Liver (tissue), 9 donors: ENCODE measurements around the gene LRRC32. TPM values are rescaled to one million over a fixed set of nuclear protein-coding genes. Genes with fewer than 3 reads are reported as not detected.

Experiments
- DNase-seq: peaks from one replicate; pipeline ENCODE4 v3.0.0-alpha.2; 2017; ENCODE audit warnings: low spot score
- H3K27ac ChIP-seq, 2 donors: one replicate each; pipeline ENCODE4 v1.7.0; 2013; ENCODE audit warnings: inconsistent platforms in 2 of 2, low read length in 2 of 2, control low read depth in 1 of 2, low read depth in 1 of 2, mild to moderate bottlenecking in 1 of 2
- H3K27me3 ChIP-seq, 4 donors: one replicate each; pipeline versions ENCODE4 v1.6.1 to v1.7.0; 2013; ENCODE audit warnings: low read length in 3 of 4, inconsistent platforms in 1 of 4, mild to moderate bottlenecking in 1 of 4, moderate library complexity in 1 of 4; ENCODE audit not compliant: control insufficient read depth in 4 of 4, insufficient read depth in 4 of 4
- H3K36me3 ChIP-seq, 4 donors: one replicate each; pipeline versions ENCODE4 v1.6.1 to v1.7.0; 2013; ENCODE audit warnings: low read length in 3 of 4, mild to moderate bottlenecking in 3 of 4, low read depth in 1 of 4, moderate library complexity in 1 of 4; ENCODE audit not compliant: control insufficient read depth in 4 of 4, insufficient read depth in 3 of 4
- H3K4me1 ChIP-seq, 4 donors: one replicate each; pipeline versions ENCODE4 v1.6.1 to v1.7.0; 2013; ENCODE audit warnings: low read length in 3 of 4, mild to moderate bottlenecking in 3 of 4, moderate library complexity in 1 of 4; ENCODE audit not compliant: control insufficient read depth in 4 of 4, insufficient read depth in 4 of 4
- H3K4me3 ChIP-seq, 3 donors: one replicate each; pipeline versions ENCODE4 v1.6.1 to v1.7.0; 2013; ENCODE audit warnings: low read length in 3 of 3, control low read depth in 1 of 3, low read depth in 1 of 3, mild to moderate bottlenecking in 1 of 3
- H3K9ac ChIP-seq, 2 donors: one replicate each; pipeline ENCODE4 v1.7.0; 2013; ENCODE audit warnings: low read length in 2 of 2, mild to moderate bottlenecking in 2 of 2, moderate library complexity in 2 of 2, control low read depth in 1 of 2, low read depth in 1 of 2
- H3K9me3 ChIP-seq, 4 donors: one replicate each; pipeline versions ENCODE4 v1.6.1 to v1.7.0; 2013; ENCODE audit warnings: low read length in 3 of 4; ENCODE audit not compliant: control insufficient read depth in 4 of 4
- EGR1 ChIP-seq, 2 donors: IDR thresholded peaks; 2 replicates each; pipeline ENCODE4 v1.6.1; 2016 to 2018; ENCODE audit warnings: antibody characterized with exemption in 2 of 2, low read depth in 2 of 2
- FOXA1 ChIP-seq: IDR thresholded peaks from 2 replicates; pipeline ENCODE4 v1.6.1; 2016; ENCODE audit warnings: antibody characterized with exemption
- FOXA2 ChIP-seq: IDR thresholded peaks from 2 replicates; pipeline ENCODE4 v1.6.1; 2016; ENCODE audit warnings: antibody characterized with exemption
- GABPA ChIP-seq, 2 donors: IDR thresholded peaks in 1 of 2; conservative IDR thresholded peaks in 1 of 2; 2 replicates each; pipeline ENCODE4 v1.6.1; 2016; ENCODE audit warnings: antibody characterized with exemption in 2 of 2, mild to moderate bottlenecking in 1 of 2, moderate library complexity in 1 of 2
- HNF4A ChIP-seq, 2 donors: conservative IDR thresholded peaks; 2 replicates each; pipeline ENCODE4 v1.6.1; 2016; ENCODE audit warnings: antibody characterized with exemption in 2 of 2, mild to moderate bottlenecking in 2 of 2
- HNF4G ChIP-seq: IDR thresholded peaks from 2 replicates; pipeline ENCODE4 v1.6.1; 2016; ENCODE audit warnings: antibody characterized with exemption
- JUND ChIP-seq, 2 donors: IDR thresholded peaks; 2 replicates each; pipeline ENCODE4 v1.6.1; 2016; ENCODE audit warnings: antibody characterized with exemption in 2 of 2
- NR2F2 ChIP-seq: IDR thresholded peaks from 2 replicates; pipeline ENCODE4 v1.6.1; 2016; ENCODE audit warnings: antibody characterized with exemption
- RAD21 ChIP-seq, 2 donors: IDR thresholded peaks; 2 replicates each; pipeline ENCODE4 v1.6.1; 2016; ENCODE audit warnings: antibody characterized with exemption in 2 of 2, mild to moderate bottlenecking in 2 of 2
- RXRA ChIP-seq, 2 donors: IDR thresholded peaks; 2 replicates each; pipeline ENCODE4 v1.6.1; 2017 to 2018; ENCODE audit warnings: antibody characterized with exemption in 2 of 2, mild to moderate bottlenecking in 1 of 2
- SP1 ChIP-seq: IDR thresholded peaks from 2 replicates; pipeline ENCODE4 v1.6.1; 2018; ENCODE audit warnings: antibody characterized with exemption, mild to moderate bottlenecking
- TAF1 ChIP-seq: conservative IDR thresholded peaks from 2 replicates; pipeline ENCODE4 v1.6.1; 2016; ENCODE audit warnings: antibody characterized with exemption, mild to moderate bottlenecking
- YY1 ChIP-seq: IDR thresholded peaks from 2 replicates; pipeline ENCODE4 v1.6.1; 2016; ENCODE audit warnings: antibody characterized with exemption, mild to moderate bottlenecking
- WGBS: extraction: QIAGEN DNeasy Blood & Tissue Kit; methylation state at CpG from one replicate; pipeline ENCODE4 v1.1.7; 2013; 5-methylcytosine and 5-hydroxymethylcytosine counted together
- polyA plus RNA-seq, 2 donors: library from polyadenylated mRNA; stranded (reverse) in 1 of 2; unstranded in 1 of 2; fragments of 200-250 nt in 1 of 2; fragments of >200 nt in 1 of 2; fragmentation: Nextera tagmentation in 1 of 2; extraction: Ambion mirVana in 1 of 2; gene quantifications; one replicate each; pipeline versions ENCODE4 v1.2.1 to v1.2.3, GENCODE V29; 2013 to 2015
- total RNA-seq, 2 donors: library from RNA; depleted of rRNA; stranded (reverse); fragments of >200 nt; gene quantifications; one replicate each; pipeline ENCODE4 v1.2.3, GENCODE V29; 2014
- TF ChIP-seq, protein P1 (sequence below): IDR thresholded peaks from 2 replicates; pipeline ENCODE4 v1.6.1; 2016; ENCODE audit warnings: antibody characterized with exemption
- TF ChIP-seq, protein P2 (sequence below): IDR thresholded peaks from 2 replicates; pipeline ENCODE4 v1.6.1; 2016; ENCODE audit warnings: antibody characterized with exemption, mild to moderate bottlenecking
- TF ChIP-seq, protein P3 (sequence below): IDR thresholded peaks from 2 replicates; pipeline ENCODE4 v1.6.1; 2016; ENCODE audit warnings: antibody characterized with exemption
- TF ChIP-seq, protein P4 (sequence below): fragments of 150-350 bp; IDR thresholded peaks from 2 replicates; pipeline ENCODE4 v1.5.1; 2017; ENCODE audit warnings: improper control_type of control experiment, low read depth, low read length; ENCODE audit not compliant: missing input control
- TF ChIP-seq, protein P5 (sequence below): IDR thresholded peaks from 2 replicates; pipeline ENCODE4 v1.6.1; 2016; ENCODE audit warnings: antibody characterized with exemption
- donor health status: healthy.
- donor health status: healthy.
- donor health status: healthy.
- donor health status: healthy.
- donor health status: healthy.

LRRC32 gene
- total and polyA plus RNA-seq, 4 donors = 5.4 to 15.4 (median 9.3) TPM

DNA sequence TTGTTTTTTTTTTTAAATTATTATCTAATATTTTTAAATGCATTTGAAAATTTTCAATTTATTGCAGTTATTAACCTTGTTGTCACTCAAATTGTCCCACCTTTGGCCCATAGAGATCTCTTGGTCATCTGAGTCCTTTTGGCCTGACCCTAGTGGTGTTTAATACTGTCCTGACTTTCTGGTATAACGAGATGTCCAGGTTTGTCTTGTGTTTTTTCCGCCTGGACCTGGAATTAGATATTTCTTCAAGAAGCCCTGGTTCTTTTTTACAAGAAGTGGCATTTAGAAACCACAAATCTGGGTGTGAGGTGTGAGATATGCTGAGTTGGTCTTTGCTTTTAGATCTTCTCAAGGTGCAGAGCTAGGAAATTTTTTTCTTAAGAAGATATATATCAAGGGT, 38.1 kb downstream of the LRRC32 start (continued):
- TF ChIP-seq GABPA (IDR thresholded peaks at IDR 0.05 in 1 of 2, conservative IDR thresholded peaks at IDR 0.05 in 1 of 2) = no peak

DNA sequence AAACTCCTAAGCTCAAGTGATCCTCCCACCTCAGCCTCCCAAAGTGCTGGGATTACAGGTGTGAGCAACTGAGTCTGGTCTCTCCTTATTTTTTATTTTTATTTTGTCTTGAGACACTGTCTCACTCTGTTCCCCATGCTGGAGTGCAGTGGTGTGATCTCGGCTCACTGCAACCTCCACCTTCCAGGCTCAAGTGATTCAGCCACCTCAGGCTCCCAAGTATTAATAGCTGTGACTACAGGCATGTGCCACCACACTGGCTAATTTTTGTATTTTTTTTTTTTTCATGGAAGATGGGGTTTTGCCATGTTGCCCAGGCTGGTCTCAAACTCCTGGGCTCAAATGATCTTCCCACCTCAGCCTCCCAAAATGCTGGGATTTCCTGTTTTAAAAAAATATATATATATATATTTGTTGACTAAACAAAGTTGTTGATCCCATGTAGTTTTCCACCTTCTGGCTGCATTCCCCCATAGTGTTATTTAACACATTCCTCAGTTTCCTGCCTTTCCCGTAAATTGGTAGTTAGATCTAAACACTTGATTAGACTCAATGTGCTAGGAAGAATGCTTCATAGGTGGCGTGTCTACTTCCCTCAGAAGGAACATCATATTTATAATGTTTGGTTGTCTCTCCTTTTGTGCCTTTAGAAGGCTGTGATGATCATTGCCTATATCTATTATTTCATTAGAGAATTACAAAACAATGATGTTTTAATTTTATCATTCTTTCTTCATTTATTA, 38.8 kb downstream of the LRRC32 start:
- DNase-seq = peak; percentile 1
- TF ChIP-seq YY1 (no peak), TAF1 (no peak), RXRA (IDR thresholded peaks at IDR 0.05) (no peak), HNF4G (no peak), SP1 (no peak), NR2F2 (no peak), GABPA (IDR thresholded peaks at IDR 0.05 in 1 of 2, conservative IDR thresholded peaks at IDR 0.05 in 1 of 2) (no peak), HNF4A (conservative IDR thresholded peaks at IDR 0.05) (no peak), RAD21 (IDR thresholded peaks at IDR 0.05) (no peak), EGR1 (IDR thresholded peaks at IDR 0.05; ENCODE audit: low read depth in 2 of 2) (no peak), FOXA1 (no peak), FOXA2 (no peak), JUND (IDR thresholded peaks at IDR 0.05) (no peak)
- TF ChIP-seq, protein P1, sequence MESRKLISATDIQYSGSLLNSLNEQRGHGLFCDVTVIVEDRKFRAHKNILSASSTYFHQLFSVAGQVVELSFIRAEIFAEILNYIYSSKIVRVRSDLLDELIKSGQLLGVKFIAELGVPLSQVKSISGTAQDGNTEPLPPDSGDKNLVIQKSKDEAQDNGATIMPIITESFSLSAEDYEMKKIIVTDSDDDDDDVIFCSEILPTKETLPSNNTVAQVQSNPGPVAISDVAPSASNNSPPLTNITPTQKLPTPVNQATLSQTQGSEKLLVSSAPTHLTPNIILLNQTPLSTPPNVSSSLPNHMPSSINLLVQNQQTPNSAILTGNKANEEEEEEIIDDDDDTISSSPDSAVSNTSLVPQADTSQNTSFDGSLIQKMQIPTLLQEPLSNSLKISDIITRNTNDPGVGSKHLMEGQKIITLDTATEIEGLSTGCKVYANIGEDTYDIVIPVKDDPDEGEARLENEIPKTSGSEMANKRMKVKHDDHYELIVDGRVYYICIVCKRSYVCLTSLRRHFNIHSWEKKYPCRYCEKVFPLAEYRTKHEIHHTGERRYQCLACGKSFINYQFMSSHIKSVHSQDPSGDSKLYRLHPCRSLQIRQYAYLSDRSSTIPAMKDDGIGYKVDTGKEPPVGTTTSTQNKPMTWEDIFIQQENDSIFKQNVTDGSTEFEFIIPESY = no peak
- TF ChIP-seq, protein P2, sequence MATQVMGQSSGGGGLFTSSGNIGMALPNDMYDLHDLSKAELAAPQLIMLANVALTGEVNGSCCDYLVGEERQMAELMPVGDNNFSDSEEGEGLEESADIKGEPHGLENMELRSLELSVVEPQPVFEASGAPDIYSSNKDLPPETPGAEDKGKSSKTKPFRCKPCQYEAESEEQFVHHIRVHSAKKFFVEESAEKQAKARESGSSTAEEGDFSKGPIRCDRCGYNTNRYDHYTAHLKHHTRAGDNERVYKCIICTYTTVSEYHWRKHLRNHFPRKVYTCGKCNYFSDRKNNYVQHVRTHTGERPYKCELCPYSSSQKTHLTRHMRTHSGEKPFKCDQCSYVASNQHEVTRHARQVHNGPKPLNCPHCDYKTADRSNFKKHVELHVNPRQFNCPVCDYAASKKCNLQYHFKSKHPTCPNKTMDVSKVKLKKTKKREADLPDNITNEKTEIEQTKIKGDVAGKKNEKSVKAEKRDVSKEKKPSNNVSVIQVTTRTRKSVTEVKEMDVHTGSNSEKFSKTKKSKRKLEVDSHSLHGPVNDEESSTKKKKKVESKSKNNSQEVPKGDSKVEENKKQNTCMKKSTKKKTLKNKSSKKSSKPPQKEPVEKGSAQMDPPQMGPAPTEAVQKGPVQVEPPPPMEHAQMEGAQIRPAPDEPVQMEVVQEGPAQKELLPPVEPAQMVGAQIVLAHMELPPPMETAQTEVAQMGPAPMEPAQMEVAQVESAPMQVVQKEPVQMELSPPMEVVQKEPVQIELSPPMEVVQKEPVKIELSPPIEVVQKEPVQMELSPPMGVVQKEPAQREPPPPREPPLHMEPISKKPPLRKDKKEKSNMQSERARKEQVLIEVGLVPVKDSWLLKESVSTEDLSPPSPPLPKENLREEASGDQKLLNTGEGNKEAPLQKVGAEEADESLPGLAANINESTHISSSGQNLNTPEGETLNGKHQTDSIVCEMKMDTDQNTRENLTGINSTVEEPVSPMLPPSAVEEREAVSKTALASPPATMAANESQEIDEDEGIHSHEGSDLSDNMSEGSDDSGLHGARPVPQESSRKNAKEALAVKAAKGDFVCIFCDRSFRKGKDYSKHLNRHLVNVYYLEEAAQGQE = no peak
- TF ChIP-seq, protein P3, sequence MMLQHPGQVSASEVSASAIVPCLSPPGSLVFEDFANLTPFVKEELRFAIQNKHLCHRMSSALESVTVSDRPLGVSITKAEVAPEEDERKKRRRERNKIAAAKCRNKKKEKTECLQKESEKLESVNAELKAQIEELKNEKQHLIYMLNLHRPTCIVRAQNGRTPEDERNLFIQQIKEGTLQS = no peak
- TF ChIP-seq, protein P4, sequence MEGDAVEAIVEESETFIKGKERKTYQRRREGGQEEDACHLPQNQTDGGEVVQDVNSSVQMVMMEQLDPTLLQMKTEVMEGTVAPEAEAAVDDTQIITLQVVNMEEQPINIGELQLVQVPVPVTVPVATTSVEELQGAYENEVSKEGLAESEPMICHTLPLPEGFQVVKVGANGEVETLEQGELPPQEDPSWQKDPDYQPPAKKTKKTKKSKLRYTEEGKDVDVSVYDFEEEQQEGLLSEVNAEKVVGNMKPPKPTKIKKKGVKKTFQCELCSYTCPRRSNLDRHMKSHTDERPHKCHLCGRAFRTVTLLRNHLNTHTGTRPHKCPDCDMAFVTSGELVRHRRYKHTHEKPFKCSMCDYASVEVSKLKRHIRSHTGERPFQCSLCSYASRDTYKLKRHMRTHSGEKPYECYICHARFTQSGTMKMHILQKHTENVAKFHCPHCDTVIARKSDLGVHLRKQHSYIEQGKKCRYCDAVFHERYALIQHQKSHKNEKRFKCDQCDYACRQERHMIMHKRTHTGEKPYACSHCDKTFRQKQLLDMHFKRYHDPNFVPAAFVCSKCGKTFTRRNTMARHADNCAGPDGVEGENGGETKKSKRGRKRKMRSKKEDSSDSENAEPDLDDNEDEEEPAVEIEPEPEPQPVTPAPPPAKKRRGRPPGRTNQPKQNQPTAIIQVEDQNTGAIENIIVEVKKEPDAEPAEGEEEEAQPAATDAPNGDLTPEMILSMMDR = no peak
- TF ChIP-seq, protein P5, sequence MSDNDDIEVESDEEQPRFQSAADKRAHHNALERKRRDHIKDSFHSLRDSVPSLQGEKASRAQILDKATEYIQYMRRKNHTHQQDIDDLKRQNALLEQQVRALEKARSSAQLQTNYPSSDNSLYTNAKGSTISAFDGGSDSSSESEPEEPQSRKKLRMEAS = no peak
- Histone ChIP-seq H3K27ac (no peak overlapping the region), H3K4me1 (peaks cover 0 to 8% (median 0%) of the 10 kb centered on the region in 4 donors), H3K9ac (no peak overlapping the region), H3K4me3 (no peak overlapping the region), H3K9me3 (no peaks in the 10 kb centered on the region), H3K36me3 (no peaks in the 10 kb centered on the region), H3K27me3 (no peaks in the 10 kb centered on the region)
- 90% methylated on average over 3 of the region's 3 CpGs for WGBS
